AG04450 (cell line): ENCODE measurements around the gene VCAN. TPM values are rescaled to one million over a fixed set of nuclear protein-coding genes. Genes with fewer than 3 reads are reported as not detected.

Source experiments
- CTCF ChIA-PET: fragments of 300-600, 350-600 bp; formaldehyde crosslinking; extraction: SDS; loops from one replicate; lab custom pipeline; 2022; ENCODE audit warnings: antibody characterized with exemption, inconsistent platforms; lab: Charles Lee
- POLR2A ChIA-PET: fragments of 350-600 bp; formaldehyde crosslinking; extraction: SDS; loops from one replicate; lab custom pipeline; 2021; ENCODE audit warnings: antibody characterized with exemption, inconsistent platforms; lab: Yijun Ruan, JAX
- DNase-seq: peaks from one replicate; pipeline ENCODE4 v3.0.0-alpha.2; 2011; ENCODE audit warnings: low read depth, low spot score
- H3K27ac ChIP-seq: one replicate; pipeline ENCODE4 v1.5.1; 2012; ENCODE audit warnings: low read depth, low read length, control low read depth
- H3K27me3 ChIP-seq: one replicate; pipeline ENCODE4 v1.6.0; 2012; ENCODE audit warnings: low read length; ENCODE audit not compliant: control insufficient read depth, insufficient read depth
- H3K4me3 ChIP-seq: 2 replicates; pipeline ENCODE4 v1.5.1; 2011; ENCODE audit warnings: mild to moderate bottlenecking, low read depth, low read length, control low read depth
- H3K9me3 ChIP-seq: 2 replicates; pipeline ENCODE4 v1.5.1; 2012; ENCODE audit warnings: low read length; ENCODE audit not compliant: control insufficient read depth, insufficient read depth
- polyA plus RNA-seq: library from polyadenylated mRNA; depleted of rRNA; stranded (reverse); fragments of >200 nt; gene quantifications from 2 replicates; pipeline ENCODE4 v1.2.3, GENCODE V29; 2011
- TF ChIP-seq, protein P1 (sequence below): IDR thresholded peaks from 2 replicates; pipeline ENCODE4 v1.5.1; 2011; ENCODE audit warnings: low read depth, low read length, control low read depth, inconsistent platforms

VCAN gene
- polyA plus RNA-seq, 1 experiment, result 171 TPM

DNA sequence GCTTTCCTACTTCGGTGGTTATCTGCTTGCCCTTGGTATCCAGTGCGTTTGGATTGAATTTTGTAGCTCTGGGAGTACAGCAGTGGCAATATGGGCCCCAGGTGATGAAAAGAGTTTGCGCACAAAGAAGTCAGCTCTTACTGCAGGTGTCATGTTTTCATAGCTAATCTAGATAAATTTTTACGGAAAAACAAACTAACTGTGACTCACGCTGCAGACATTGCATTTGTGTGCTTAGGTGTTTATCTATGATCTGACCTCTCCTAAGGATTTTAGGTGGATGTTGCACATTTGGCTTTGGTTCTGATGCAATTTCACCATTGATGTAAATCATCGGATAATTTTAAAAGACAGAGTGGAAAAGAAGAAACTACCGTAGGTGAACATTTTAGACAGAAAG is 92.1 kb downstream of the VCAN start:
- ChIA-PET POLR2A (interaction anchor here (1.0 to 1.7 kb wide), 2 partner anchors 60 to 90 kb away, joined by 3 to 6 read pairs; no protein-coding TSS in a partner anchor), CTCF (interaction anchor here (1.0 to 1.6 kb wide), 9 partner anchors 8 to 1252 kb away, joined by 3 to 7 read pairs (median 4); no protein-coding TSS in a partner anchor)
- H3K27me3 ChIP-seq, result no peaks in the 10 kb centered on the region
- no peak overlapping the region for H3K27ac ChIP-seq
- TF ChIP-seq, protein P1, sequence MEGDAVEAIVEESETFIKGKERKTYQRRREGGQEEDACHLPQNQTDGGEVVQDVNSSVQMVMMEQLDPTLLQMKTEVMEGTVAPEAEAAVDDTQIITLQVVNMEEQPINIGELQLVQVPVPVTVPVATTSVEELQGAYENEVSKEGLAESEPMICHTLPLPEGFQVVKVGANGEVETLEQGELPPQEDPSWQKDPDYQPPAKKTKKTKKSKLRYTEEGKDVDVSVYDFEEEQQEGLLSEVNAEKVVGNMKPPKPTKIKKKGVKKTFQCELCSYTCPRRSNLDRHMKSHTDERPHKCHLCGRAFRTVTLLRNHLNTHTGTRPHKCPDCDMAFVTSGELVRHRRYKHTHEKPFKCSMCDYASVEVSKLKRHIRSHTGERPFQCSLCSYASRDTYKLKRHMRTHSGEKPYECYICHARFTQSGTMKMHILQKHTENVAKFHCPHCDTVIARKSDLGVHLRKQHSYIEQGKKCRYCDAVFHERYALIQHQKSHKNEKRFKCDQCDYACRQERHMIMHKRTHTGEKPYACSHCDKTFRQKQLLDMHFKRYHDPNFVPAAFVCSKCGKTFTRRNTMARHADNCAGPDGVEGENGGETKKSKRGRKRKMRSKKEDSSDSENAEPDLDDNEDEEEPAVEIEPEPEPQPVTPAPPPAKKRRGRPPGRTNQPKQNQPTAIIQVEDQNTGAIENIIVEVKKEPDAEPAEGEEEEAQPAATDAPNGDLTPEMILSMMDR, result no peak
- DNase-seq, result no peak
- H3K9me3 ChIP-seq, result peaks cover 3% of the 10 kb centered on the region; the same call in 1 of the 2 replicates
- no peak overlapping the region for H3K4me3 ChIP-seq

DNA sequence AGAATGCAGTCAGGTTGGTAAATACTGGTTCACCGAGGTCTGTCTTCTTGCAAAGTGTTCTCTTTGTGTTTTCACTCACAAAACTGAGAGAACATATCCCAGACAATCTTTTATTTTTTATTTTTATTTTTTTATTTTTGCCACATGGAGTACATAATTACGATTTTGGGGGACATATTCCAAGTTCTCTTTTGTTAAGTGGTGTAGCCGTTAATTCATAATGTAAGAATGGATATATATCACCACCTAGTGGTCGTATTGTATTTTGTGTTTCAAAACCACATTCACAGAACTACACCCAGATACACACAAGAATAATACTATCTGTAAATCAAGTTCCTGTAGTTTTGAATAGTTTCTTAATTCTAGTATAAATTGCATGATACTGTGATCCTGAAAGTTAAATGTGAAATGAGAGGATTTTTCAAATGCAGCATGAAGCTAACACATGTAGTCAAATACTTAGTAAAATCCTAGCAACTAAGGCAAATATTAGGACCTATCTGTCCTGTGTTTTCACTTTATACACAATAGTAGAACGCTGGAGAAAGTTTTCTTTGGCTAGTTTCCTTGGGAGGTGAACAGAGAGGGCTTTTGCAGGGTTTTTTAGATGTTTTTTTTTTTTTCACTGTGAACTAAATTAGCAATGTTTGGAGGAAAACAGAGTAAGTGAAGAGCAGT is 92.7 kb downstream of the VCAN start:
- Histone ChIP-seq H3K27me3 (no peaks in the 10 kb centered on the region), H3K9me3 (peaks cover 3% of the 10 kb centered on the region; the same call in 1 of the 2 replicates), H3K4me3 (no peak overlapping the region), H3K27ac (no peak overlapping the region)
- TF ChIP-seq, protein P1, result peak; percentile 58
- ChIA-PET CTCF (interaction anchor here (0.6 to 1.6 kb wide), 22 partner anchors 8 to 1254 kb away, joined by 3 to 10 read pairs (median 4); no protein-coding TSS in a partner anchor), POLR2A (no interaction called here)
- DNase-seq, result no peak

DNA sequence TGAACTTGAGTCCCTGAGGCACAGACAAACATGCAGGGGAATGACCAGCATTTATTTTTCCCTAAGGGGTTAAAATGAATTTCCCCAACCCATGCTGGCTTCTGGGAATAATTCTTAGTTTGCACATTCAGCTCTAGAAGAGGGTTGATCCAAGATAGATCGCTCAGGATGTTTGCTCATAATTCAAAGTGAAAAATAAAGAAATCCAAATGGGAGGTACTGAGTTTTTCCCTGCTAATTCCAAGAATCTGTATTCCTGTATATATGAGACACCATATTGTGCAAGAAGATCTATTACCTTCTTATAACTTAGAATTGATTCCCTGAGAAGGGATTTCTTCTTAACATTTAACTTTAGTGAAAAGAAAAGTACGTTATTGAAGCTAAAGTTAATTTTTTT is 96.2 kb downstream of the VCAN start:
- ChIA-PET POLR2A (interaction anchor here (1.0 to 1.2 kb wide), 2 partner anchors 96 to 1210 kb away, joined by 3 read pairs; partner anchors contain the start of gene VCAN), CTCF (interaction anchor here (1.3 to 1.5 kb wide), 2 partner anchors 94 to 1216 kb away, joined by 3 to 4 read pairs; no protein-coding TSS in a partner anchor)
- Histone ChIP-seq H3K4me3 (no peak overlapping the region), H3K9me3 (peaks cover 3% of the 10 kb centered on the region; the same call in 1 of the 2 replicates), H3K27me3 (no peaks in the 10 kb centered on the region), H3K27ac (peak overlapping the region; percentile 54)
- no peak for DNase-seq
- TF ChIP-seq, protein P1, result no peak

DNA sequence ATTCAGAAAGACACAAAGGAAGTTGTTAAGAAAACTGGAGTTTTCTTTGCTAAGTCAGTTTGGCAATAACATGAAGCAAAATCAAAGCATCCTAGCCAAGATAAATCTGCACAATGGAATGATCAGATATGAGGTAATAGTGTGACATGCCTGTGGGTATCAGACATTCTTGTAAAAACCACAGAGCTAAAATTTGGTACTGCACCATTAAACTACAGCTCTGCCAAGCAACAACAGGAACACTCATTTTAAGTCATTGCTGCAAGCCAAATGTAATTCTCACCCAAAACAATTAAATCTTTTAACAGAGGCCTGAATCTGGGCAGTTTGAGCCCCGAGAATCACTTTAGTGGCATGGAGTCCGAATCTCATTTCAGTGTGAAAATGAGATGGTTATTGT is 96.6 kb downstream of the VCAN start:
- DNase-seq, result peak; percentile 70
- ChIA-PET CTCF (interaction anchor here (1.3 kb wide), 1 partner anchor 1216 kb away, joined by 3 read pairs; no protein-coding TSS in a partner anchor), POLR2A (interaction anchor here (0.9 to 1.2 kb wide), 3 partner anchors 93 to 1210 kb away, joined by 3 to 5 read pairs (median 3); partner anchors contain the start of gene VCAN)
- TF ChIP-seq, protein P1, result no peak
- Histone ChIP-seq H3K27me3 (no peaks in the 10 kb centered on the region), H3K9me3 (peaks cover 3% of the 10 kb centered on the region; the same call in 1 of the 2 replicates), H3K4me3 (no peak overlapping the region), H3K27ac (peak overlapping the region; percentile 34)

DNA sequence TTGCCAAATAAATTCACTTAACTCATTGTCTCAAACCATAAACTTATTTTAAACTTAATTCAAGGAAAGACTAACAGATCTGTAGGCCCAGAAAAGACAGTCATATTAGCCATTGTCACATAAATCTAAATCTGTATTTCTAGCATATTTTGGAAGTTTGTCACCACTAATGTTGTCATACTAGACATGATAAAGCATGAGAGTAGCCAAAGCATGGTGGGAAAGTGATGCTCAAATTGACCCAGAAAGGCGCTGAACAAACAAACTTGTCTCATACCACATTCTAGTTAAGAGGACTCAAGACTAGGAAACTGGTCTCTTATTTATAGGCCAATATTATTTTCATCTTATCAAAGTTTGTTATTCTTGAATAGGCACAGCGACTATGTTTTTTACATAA is 99.4 kb downstream of the VCAN start:
- TF ChIP-seq, protein P1, result no peak
- Histone ChIP-seq H3K27ac (no peak overlapping the region), H3K9me3 (peaks cover 2% of the 10 kb centered on the region; the same call in 1 of the 2 replicates), H3K27me3 (no peaks in the 10 kb centered on the region), H3K4me3 (no peak overlapping the region)
- DNase-seq, result no peak
- POLR2A ChIA-PET, result no interaction called here
- CTCF ChIA-PET, result no interaction called here
